Measurements from ENCODE around the gene LRRC8D.

Gene LRRC8D

DNA sequence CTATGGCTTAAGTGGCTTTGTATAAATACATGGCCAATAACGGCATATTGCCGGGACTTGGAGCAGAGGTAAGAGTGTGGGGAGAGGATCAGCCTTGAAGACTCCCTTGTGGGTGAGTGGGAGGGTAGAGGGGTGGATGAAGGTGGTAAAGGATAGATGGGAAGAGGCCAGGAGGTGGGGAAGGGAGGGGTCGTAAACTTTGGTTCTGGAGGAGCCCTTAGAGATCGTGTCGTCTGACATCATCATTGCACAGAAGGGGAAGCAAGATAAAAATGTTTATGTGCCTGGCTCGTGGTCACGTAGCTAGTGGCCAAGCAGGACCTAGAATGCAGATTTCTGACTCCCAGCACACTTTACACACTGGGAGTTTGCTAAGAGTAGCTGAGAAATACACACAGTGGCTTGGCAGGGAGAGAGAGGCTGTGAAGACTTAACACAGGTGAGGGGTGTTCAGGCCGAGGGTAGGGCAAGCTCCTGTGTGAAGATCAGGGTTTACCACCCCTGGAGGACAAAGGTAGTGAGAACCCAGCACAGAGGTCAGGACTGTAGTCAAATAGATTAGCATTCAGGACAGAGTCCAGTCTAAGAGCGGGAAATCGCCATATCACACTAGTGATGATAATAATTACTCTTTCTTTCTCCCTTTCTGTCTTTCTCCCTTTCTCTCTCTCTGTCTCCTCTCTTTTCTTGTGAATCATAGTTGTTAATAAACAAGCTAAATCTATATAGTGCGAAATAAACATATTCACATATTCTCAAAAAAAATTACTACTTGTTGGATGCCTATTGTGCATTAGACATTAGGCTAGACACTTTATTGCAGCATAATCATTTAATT, 75.5 kb downstream of the LRRC8D start:
- DNase-seq (ENCODE audit: low read depth) = no peak
- no peak for TF ChIP-seq CTCF (IDR thresholded peaks at IDR 0.05; ENCODE audit: insufficient read depth, low read depth, low read length, missing control alignments)
- no peak overlapping the region for H3K4me3 ChIP-seq (ENCODE audit: low read depth, low read length)

DNA sequence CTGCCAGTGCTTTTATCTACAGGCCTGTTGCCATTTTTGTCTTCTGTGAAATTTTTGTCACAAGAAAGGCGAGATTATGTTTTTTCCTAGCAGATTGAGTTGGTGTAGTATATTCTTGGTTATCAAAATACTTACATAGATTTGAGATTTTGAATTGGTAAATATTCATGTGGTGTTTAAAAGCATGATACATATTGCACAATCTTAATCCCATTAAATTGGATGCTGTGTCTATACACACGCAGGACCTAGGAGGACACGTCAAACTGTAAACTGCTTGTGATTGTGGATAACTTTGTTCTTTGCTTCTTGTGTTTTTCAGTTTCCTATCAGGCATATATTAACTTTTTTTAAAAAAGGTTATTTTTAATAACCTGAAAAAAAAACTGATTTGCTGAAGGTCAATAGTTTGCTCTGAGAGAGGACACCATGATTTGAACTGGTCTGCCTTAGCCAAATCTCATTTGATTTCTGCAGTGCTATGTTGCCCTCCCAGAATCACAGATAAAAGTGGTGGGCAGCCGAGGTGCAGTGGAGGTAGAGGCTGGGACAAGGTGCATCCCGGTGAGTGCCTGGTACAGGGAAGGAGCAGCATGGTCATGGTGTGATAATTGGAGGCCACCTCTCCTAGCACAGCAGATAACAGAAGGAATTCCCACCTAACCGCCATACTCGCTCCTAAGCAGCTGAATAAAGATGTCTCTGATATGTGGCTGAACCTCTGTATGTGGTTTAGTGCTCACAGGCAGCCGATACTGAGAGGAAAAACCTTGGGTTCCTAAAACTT, 76.7 kb downstream of the LRRC8D start:
- no peak for DNase-seq (ENCODE audit: low read depth)
- no peak for TF ChIP-seq CTCF (IDR thresholded peaks at IDR 0.05; ENCODE audit: insufficient read depth, low read depth, low read length, missing control alignments)
- no peak overlapping the region for H3K4me3 ChIP-seq (ENCODE audit: low read depth, low read length)

GRCh38 chr1:89898150-89898549, 77.3 kb downstream of the LRRC8D start:
- no peak for DNase-seq (ENCODE audit: low read depth)
- TF ChIP-seq CTCF (IDR thresholded peaks at IDR 0.05; ENCODE audit: insufficient read depth, low read depth, low read length, missing control alignments) = no peak
- H3K4me3 ChIP-seq (ENCODE audit: low read depth, low read length) = no peak overlapping the region

- TF ChIP-seq CTCF (IDR thresholded peaks at IDR 0.05; ENCODE audit: insufficient read depth, low read depth, low read length, missing control alignments) = no peak
- no peak for DNase-seq (ENCODE audit: low read depth)
These were observed 78.1 kb downstream of the LRRC8D start for GRCh38 chr1:89898695-89899470.

GRCh38 chr1:89900323-89900722, 79.5 kb downstream of the LRRC8D start:
- H3K4me3 ChIP-seq (ENCODE audit: low read depth, low read length) = no peak overlapping the region
- TF ChIP-seq CTCF (IDR thresholded peaks at IDR 0.05; ENCODE audit: insufficient read depth, low read depth, low read length, missing control alignments) = no peak
- no peak for DNase-seq (ENCODE audit: low read depth)

More at GRCh38 chr1:89898695-89899470, 78.1 kb downstream of the LRRC8D start:
- no peak overlapping the region for H3K4me3 ChIP-seq (ENCODE audit: low read depth, low read length)

DNA sequence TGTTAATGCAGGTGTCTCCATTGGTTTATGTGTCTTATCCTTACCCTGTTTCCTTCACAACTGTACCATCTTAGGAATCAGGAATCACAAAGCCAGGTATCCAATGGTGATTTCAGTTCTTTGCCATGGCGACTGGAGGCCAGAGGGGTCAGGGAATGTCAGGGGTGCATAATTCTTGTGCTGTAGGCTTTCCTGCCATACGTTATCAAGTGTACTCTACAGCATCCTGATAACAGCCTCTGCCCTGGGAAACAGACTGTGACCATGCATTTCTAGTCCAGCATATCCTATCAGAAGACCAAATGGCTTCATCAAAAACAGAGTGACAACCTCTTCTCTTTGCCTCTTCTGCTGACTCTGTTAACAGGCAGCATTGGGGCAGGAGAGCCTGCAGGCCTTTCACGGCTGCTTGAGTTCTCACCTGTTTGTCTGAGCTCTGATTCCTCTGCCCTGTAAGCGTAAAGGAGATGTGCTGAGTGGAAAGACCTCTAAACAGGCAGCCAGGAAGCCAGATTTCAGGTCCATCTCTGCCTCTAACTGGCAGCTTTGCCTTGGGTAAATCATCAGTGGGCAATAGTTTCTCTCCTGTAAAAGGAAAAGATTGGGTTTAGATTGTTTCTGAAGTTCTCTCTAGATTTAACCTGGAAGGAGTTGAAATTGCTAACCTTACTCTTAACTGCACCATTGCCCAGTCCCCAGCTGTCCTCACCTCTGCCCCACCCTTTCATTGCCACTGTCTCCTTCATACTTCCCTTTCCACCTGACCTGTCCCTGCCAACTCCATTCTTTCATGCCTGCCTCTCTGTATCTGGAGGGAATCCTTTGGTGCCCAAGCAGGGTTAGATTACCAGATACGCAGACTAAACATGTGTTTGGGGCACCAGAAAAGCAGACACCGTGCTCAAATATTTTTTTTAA, 80.2 kb downstream of the LRRC8D start:
- H3K4me3 ChIP-seq (ENCODE audit: low read depth, low read length) = no peak overlapping the region
- TF ChIP-seq CTCF (IDR thresholded peaks at IDR 0.05; ENCODE audit: insufficient read depth, low read depth, low read length, missing control alignments) = no peak
- DNase-seq (ENCODE audit: low read depth) = no peak
